K562 (cell line): Measurements from ENCODE around the gene ZNF208. TPM values are rescaled to one million over a fixed set of nuclear protein-coding genes. Genes with fewer than 3 reads are reported as not detected.

Source experiments
- ATAC-seq: fragments of 200-7000 bp; cut with Tn5 transposase; 3 replicates; pipeline ENCODE4 v1.9.1; 2020; ENCODE audit warnings: moderate library complexity
- BruUV-seq: library from RNA; stranded (reverse); fragments of 400-500 nt; replicated peaks from 2 replicates; lab custom pipeline; 2021; lab: Mats Ljungman, UMichigan
- CTCF ChIA-PET: fragments of 300-600 bp; formaldehyde crosslinking; extraction: SDS; loops from one replicate; lab custom pipeline; 2021; ENCODE audit warnings: low intra/inter-chr PET ratio; lab: Yijun Ruan, JAX
- POLR2A ChIA-PET: fragments of 300-600, 350-650 bp; sonication (Branson Sonifier 250); formaldehyde crosslinking; extraction: SDS; loops from one replicate; lab custom pipeline; 2021; ENCODE audit warnings: antibody characterized with exemption, inconsistent platforms; lab: Yijun Ruan, JAX
- DNase-seq, 4 experiments: peaks; one replicate each; pipeline versions ENCODE4 v3.0.0 to v3.0.0-alpha.2; 2011 to 2018; ENCODE audit warnings: low spot score in 3 of 4, mixed read lengths in 3 of 4; ENCODE audit errors: extremely low read depth in 1 of 4
- FAIRE-seq: peaks from 2 replicates; lab custom pipeline; 2011; peaks lifted over from hg19 to GRCh38; lab: Jason Lieb, UNC
- H2AFZ ChIP-seq: 2 replicates; pipeline ENCODE4 v1.6.0; 2011; ENCODE audit warnings: low read depth, low read length, control low read depth, inconsistent platforms
- H3K27ac ChIP-seq: fragments of 200-600 bp; 3 replicates; pipeline ENCODE4 v1.8.0; 2011; ENCODE audit warnings: low read depth, mild to moderate bottlenecking, control low read depth, inconsistent platforms, low read length, moderate library complexity, mixed read lengths; ENCODE audit errors: extremely low read depth
- H3K27me3 ChIP-seq, 2 experiments: fragments of 300-600 bp in 1 of 2; 2 replicates in 1 of 2; 3 replicates in 1 of 2; pipeline versions ENCODE4 v1.6.0 to v1.8.0; 2011; ENCODE audit warnings: inconsistent platforms in 2 of 2, low read length in 2 of 2, mild to moderate bottlenecking in 1 of 2, mixed read lengths in 1 of 2, moderate library complexity in 1 of 2; ENCODE audit not compliant: control insufficient read depth in 2 of 2, insufficient read depth in 2 of 2
- H3K36me3 ChIP-seq: fragments of 300-600 bp; 3 replicates; pipeline ENCODE4 v1.8.0; 2011; ENCODE audit warnings: mild to moderate bottlenecking, low read length, inconsistent platforms; ENCODE audit not compliant: control insufficient read depth, insufficient read depth
- H3K4me1 ChIP-seq, 2 experiments: fragments of 200-600 bp in 1 of 2; replicated peaks in 1 of 2; 2 replicates in 1 of 2; 3 replicates in 1 of 2; pipeline versions ENCODE4 v1.5.1 to v1.8.0; 2011; ENCODE audit warnings: inconsistent platforms in 2 of 2, low read length in 2 of 2, mild to moderate bottlenecking in 1 of 2, mixed read lengths in 1 of 2, moderate library complexity in 1 of 2; ENCODE audit not compliant: control insufficient read depth in 2 of 2, insufficient read depth in 2 of 2
- H3K4me2 ChIP-seq: 2 replicates; pipeline ENCODE4 v1.6.1; 2011; ENCODE audit warnings: low read length, control low read depth, inconsistent platforms, mixed read lengths; ENCODE audit not compliant: insufficient read depth
- H3K4me3 ChIP-seq: fragments of 200-600 bp; sonication (generic), shearing (Covaris generic); 2 replicates; pipeline ENCODE4 v1.5.1; 2016; ENCODE audit warnings: control low read depth, inconsistent platforms
- H3K79me2 ChIP-seq: fragments of 200-600 bp; 3 replicates; pipeline ENCODE4 v1.8.0; 2011; ENCODE audit warnings: low read length, inconsistent platforms; ENCODE audit not compliant: control insufficient read depth, insufficient read depth
- H3K9ac ChIP-seq, 2 experiments: 2 replicates each; pipeline versions ENCODE4 v1.6.0 to v1.6.1; 2011; ENCODE audit warnings: low read depth in 2 of 2, low read length in 2 of 2, control low read depth in 1 of 2, inconsistent platforms in 1 of 2, mild to moderate bottlenecking in 1 of 2, mixed read lengths in 1 of 2; ENCODE audit not compliant: insufficient read depth in 1 of 2
- H3K9me1 ChIP-seq: one replicate; pipeline ENCODE4 v1.6.0; 2011; ENCODE audit warnings: inconsistent platforms, mild to moderate bottlenecking, low read length, moderate library complexity; ENCODE audit not compliant: control insufficient read depth, insufficient read depth
- H3K9me3 ChIP-seq: replicated peaks from 2 replicates; pipeline ENCODE4 v1.5.1; 2011; ENCODE audit warnings: low read depth, low read length, inconsistent platforms; ENCODE audit not compliant: control insufficient read depth, insufficient read depth
- H4K20me1 ChIP-seq: replicated peaks from 2 replicates; pipeline ENCODE4 v1.6.1; 2011; ENCODE audit warnings: low read length, inconsistent platforms, mixed read lengths; ENCODE audit not compliant: control insufficient read depth, insufficient read depth
- CEBPG ChIP-seq, 3 experiments: fragments of 200-800 bp in 1 of 3; sonication (Bioruptor generic) in 1 of 3; sonication (generic) in 1 of 3; formaldehyde crosslinking in 1 of 3; IDR thresholded peaks in 2 of 3; conservative IDR thresholded peaks in 1 of 3; 2 replicates each; pipeline versions ENCODE4 v1.6.1 to v1.8.0; 2016 to 2022; ENCODE audit warnings: missing compliant biosample characterization in 2 of 3, missing genetic modification characterization in 2 of 3, mild to moderate bottlenecking in 1 of 3, missing genetic modification reagents in 1 of 3
- HINFP ChIP-seq: fragments of 450-650 bp; conservative IDR thresholded peaks from 2 replicates; pipeline ENCODE4 v1.6.1; 2016; ENCODE audit warnings: missing genetic modification characterization, low read depth, mild to moderate bottlenecking, control low read depth, missing compliant biosample characterization
- MBD1 ChIP-seq: fragments of 250-450 bp; sonication (Bioruptor Pico); IDR thresholded peaks from 2 replicates; pipeline ENCODE4 v1.8.0; 2022; ENCODE audit warnings: inconsistent platforms
- PHF8 ChIP-seq: fragments of 200-600 bp; sonication (generic); IDR thresholded peaks from 2 replicates; pipeline ENCODE4 v1.6.1; 2012; ENCODE audit warnings: mixed run types, mild to moderate bottlenecking, inconsistent platforms, low read length, moderate library complexity, borderline replicate concordance
- POLR2A ChIP-seq: fragments of 450-650 bp; conservative IDR thresholded peaks from 2 replicates; pipeline ENCODE4 v1.6.1; 2016
- RB1 ChIP-seq: fragments of 450-650 bp; IDR thresholded peaks from 2 replicates; pipeline ENCODE4 v1.6.1; 2017; ENCODE audit warnings: low read depth, mild to moderate bottlenecking
- RBFOX2 ChIP-seq: fragments of 200-400 bp; formaldehyde crosslinking; IDR thresholded peaks from 2 replicates; pipeline ENCODE4 v1.6.1; 2017; ENCODE audit warnings: low read depth, mild to moderate bottlenecking, low read length, moderate library complexity
- SAP30 ChIP-seq: fragments of 200-600 bp; sonication (generic); IDR thresholded peaks from 2 replicates; pipeline ENCODE4 v1.6.1; 2012; ENCODE audit warnings: borderline replicate concordance, low read depth, mild to moderate bottlenecking, moderate library complexity, low read length, control low read depth, inconsistent platforms; ENCODE audit not compliant: insufficient read depth, poor library complexity, severe bottlenecking
- YY1 ChIP-seq, 3 experiments: IDR thresholded peaks; 2 replicates each; pipeline ENCODE4 v1.6.1; 2011; ENCODE audit warnings: low read length in 2 of 3, mild to moderate bottlenecking in 2 of 3, moderate library complexity in 2 of 3, borderline replicate concordance in 1 of 3, control low read depth in 1 of 3, low read depth in 1 of 3; ENCODE audit not compliant: insufficient read depth in 3 of 3, insufficient replicate concordance in 2 of 3, control insufficient read depth in 1 of 3, insufficient read length in 1 of 3; ENCODE audit errors: extremely low read depth in 1 of 3
- ZNF717 ChIP-seq: fragments of 250-450 bp; sonication (Bioruptor Pico); IDR thresholded peaks from 2 replicates; pipeline ENCODE4 v1.5.0; 2021
- whole genome bisulfite sequencing: fragments of 100-300 bp; shearing (Covaris generic); methylation state at CpG from one replicate; pipeline ENCODE4 v1.1.6; 2016; ENCODE audit warnings: low coverage, mixed read lengths; ENCODE audit not compliant: insufficient coverage; ENCODE audit errors: missing lambda C conversion rate; 5-methylcytosine and 5-hydroxymethylcytosine counted together
- in situ Hi-C: fragments of 300-500 bp; cut with MboI; formaldehyde crosslinking; loops from 4 replicates; pipeline ENCODE4 v1.15.0; 2018; ENCODE audit warnings: inconsistent platforms, mixed read lengths
- intact Hi-C: fragments of 100-400 bp; cut with micrococcal nuclease; formaldehyde crosslinking; loops from 2 replicates; pipeline ENCODE4 v1.14.2; 2022
- polyA plus RNA-seq, 8 experiments: library from polyadenylated mRNA; depleted of rRNA in 4 of 8; stranded (reverse) in 5 of 8; unstranded in 3 of 8; fragments of >200 nt; fragmentation: Nextera tagmentation in 2 of 8; fragmentation: Illumina TruSeq in 1 of 8; extraction: Ambion mirVana in 2 of 8; extraction: Trizol in 1 of 8; gene quantifications; 2 replicates each; pipeline versions ENCODE4 v1.2.1 to v1.2.3, GENCODE V29; 2011 to 2014; ENCODE audit warnings: inconsistent platforms in 1 of 8, missing spikeins in 1 of 8
- total RNA-seq, 7 experiments: library from RNA; depleted of rRNA in 6 of 7; stranded (reverse); fragments of >200 nt in 6 of 7; fragmentation: Illumina TruSeq in 2 of 7; extraction: Trizol in 2 of 7; gene quantifications; 2 replicates each; pipeline versions ENCODE4 v1.2.1 to v1.2.3, GENCODE V29; 2011 to 2021; ENCODE audit warnings: low replicate concordance in 1 of 7
- TF ChIP-seq, protein P1 (sequence below), 2 experiments: fragments of 200-800 bp in 1 of 2; sonication (Bioruptor generic) in 1 of 2; sonication (generic) in 1 of 2; formaldehyde crosslinking in 1 of 2; IDR thresholded peaks in 1 of 2; conservative IDR thresholded peaks in 1 of 2; 2 replicates each; pipeline versions ENCODE4 v1.5.0 to v1.6.1; 2016 to 2020; ENCODE audit warnings: missing compliant biosample characterization in 1 of 2, missing genetic modification characterization in 1 of 2, missing genetic modification reagents in 1 of 2
- TF ChIP-seq, protein P2 (sequence below), 2 experiments: IDR thresholded peaks; 2 replicates each; pipeline ENCODE4 v1.6.1; 2011; ENCODE audit warnings: borderline replicate concordance in 1 of 2, control low read depth in 1 of 2, low read depth in 1 of 2, low read length in 1 of 2, mild to moderate bottlenecking in 1 of 2, mixed read lengths in 1 of 2, moderate library complexity in 1 of 2; ENCODE audit not compliant: insufficient read depth in 1 of 2, insufficient read length in 1 of 2, poor library complexity in 1 of 2, severe bottlenecking in 1 of 2; ENCODE audit errors: extremely low read depth in 1 of 2

Gene ZNF208
- total and polyA plus RNA-seq, 9 of the 15 experiments (the other 6 are each of a cell fraction or from before 2014, with no cell fraction given), result 0.81 to 4.5 (median 3.2) TPM

GRCh38 chr19:22052644-22053013, 41.9 kb upstream of the ZNF208 start:
- Histone ChIP-seq H3K4me3 (peak overlapping the region; percentile 66), H3K9me1 (no peaks in the 10 kb centered on the region), H3K4me1 (no peaks in the 10 kb centered on the region), H4K20me1 (no peaks in the 10 kb centered on the region), H3K9ac (peak overlapping the region; percentile 76 to 87), H2AFZ (peak overlapping the region; percentile 83), H3K27ac (peak overlapping the region; percentile 76), H3K79me2 (peaks cover 43% of the 10 kb centered on the region), H3K9me3 (no peaks in the 10 kb centered on the region; the same call in 1 of the 2 replicates), H3K4me2 (peak overlapping the region; percentile 84), H3K36me3 (no peaks in the 10 kb centered on the region), H3K27me3 (no peaks in the 10 kb centered on the region)
- POLR2A ChIA-PET, result interaction anchor here (0.5 to 1.0 kb wide), 3 partner anchors 21 to 1866 kb away, joined by 3 to 4 read pairs (median 4); no protein-coding TSS in a partner anchor
- no peak for TF ChIP-seq ZNF717 (CRISPR knock-in tag)
- no peak for TF ChIP-seq RB1
- no peak for TF ChIP-seq CEBPG (CRISPR knock-in tag; IDR thresholded peaks at IDR 0.05)
- TF ChIP-seq CEBPG (tag; conservative IDR thresholded peaks at IDR 0.05 in 1 of 2, IDR thresholded peaks at IDR 0.05 in 1 of 2), result no peak
- peak; percentile 70 for TF ChIP-seq RBFOX2
- 0 out of 2 replicates have a peak, but pooled peaks have one; percentile 6 for TF ChIP-seq PHF8
- no peak for TF ChIP-seq MBD1 (CRISPR knock-in tag)
- peak; percentile 6 for TF ChIP-seq POLR2A
- TF ChIP-seq, protein P1, sequence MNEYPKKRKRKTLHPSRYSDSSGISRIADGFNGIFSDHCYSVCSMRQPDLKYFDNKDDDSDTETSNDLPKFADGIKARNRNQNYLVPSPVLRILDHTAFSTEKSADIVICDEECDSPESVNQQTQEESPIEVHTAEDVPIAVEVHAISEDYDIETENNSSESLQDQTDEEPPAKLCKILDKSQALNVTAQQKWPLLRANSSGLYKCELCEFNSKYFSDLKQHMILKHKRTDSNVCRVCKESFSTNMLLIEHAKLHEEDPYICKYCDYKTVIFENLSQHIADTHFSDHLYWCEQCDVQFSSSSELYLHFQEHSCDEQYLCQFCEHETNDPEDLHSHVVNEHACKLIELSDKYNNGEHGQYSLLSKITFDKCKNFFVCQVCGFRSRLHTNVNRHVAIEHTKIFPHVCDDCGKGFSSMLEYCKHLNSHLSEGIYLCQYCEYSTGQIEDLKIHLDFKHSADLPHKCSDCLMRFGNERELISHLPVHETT (CRISPR knock-in tag; conservative IDR thresholded peaks at IDR 0.05 in 1 of 2, IDR thresholded peaks at IDR 0.05 in 1 of 2), result no peak
- TF ChIP-seq SAP30, result no peak
- TF ChIP-seq HINFP, result no peak
- peak in 1 of 3 experiments; percentile 62 for TF ChIP-seq YY1 (IDR thresholded peaks at IDR 0.05; ENCODE audit: borderline replicate concordance in 1 of 3, control insufficient read depth in 1 of 3, extremely low read depth in 1 of 3, insufficient read depth in 3 of 3, insufficient read length in 1 of 3, insufficient replicate concordance in 2 of 3, low read depth in 1 of 3, low read length in 2 of 3)
- TF ChIP-seq, protein P2, sequence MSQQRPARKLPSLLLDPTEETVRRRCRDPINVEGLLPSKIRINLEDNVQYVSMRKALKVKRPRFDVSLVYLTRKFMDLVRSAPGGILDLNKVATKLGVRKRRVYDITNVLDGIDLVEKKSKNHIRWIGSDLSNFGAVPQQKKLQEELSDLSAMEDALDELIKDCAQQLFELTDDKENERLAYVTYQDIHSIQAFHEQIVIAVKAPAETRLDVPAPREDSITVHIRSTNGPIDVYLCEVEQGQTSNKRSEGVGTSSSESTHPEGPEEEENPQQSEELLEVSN (IDR thresholded peaks at IDR 0.05; ENCODE audit: borderline replicate concordance in 1 of 2, extremely low read depth in 1 of 2, insufficient read depth in 1 of 2, insufficient read length in 1 of 2, low read depth in 1 of 2, low read length in 1 of 2, poor library complexity in 1 of 2, severe bottlenecking in 1 of 2), result peak in 1 of 2 experiments; percentile 30
- intact Hi-C loops, result no loop called here
- BruUV-seq, result TSS peak; percentile 63
- DNase-seq (peak in 2 of 4 experiments; percentile 4 to 22), FAIRE-seq (no peak), ATAC-seq (peak; percentile 71)
- 0% methylated on average over 12 of the region's 20 CpGs for WGBS
- CTCF ChIA-PET, result no interaction called here
- in situ Hi-C loops, result no loop called here
